HG02759 (cell line): ENCODE results near the gene KDM4B.
A peak's percentile ranks its signal among the peaks of the same experiment; 100 is the strongest.
"Not testable (repeated sequence)": the region's sequence is repeated elsewhere in the genome, so short reads cannot be mapped to it uniquely, and the experiment has no call there.

Experiments used
- ATAC-seq: cut with Tn5 transposase; IDR thresholded peaks from one replicate; pipeline ENCODE4 v1.9.1; 2021; ENCODE audit warnings: mild to moderate bottlenecking, moderate library complexity; ENCODE audit not compliant: unreplicated experiment

Gene KDM4B

DNA sequence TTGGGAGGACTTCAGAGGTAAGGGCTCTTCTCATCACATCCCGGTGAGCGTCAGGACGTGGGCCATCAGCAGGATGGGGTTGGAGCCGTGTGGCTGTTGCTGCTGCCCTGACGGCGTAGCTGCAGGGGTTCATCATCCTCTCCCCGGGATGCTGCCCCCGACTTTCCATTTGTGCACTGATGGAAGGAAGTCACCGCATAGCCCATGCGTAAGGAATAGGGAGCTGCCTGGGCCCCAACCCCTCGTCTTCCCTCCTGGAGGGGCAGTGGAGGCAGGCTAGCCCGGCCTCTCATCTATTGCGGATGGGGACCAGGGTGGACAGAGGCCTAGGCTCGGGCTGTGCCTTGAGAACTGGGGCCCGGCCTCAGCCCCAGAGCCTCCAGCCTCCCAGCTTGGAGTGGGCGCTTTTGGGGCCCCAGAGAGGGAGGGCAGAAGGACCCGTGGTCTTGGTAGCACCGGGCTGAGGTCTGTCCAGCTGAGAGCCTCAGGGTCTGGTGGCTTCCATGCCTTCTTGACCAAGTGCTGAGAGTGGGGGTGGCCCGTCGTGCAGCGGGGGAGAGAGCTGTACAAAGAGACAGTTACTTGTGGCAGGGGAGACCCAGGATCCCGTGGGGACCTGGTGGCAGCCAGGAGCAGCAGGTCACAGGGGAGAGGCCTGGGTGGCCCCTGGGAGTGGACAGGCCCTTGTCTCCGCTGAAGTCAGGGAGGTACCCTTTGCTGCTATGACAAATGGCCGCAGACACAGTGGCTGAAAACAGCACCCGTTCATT, 44.0 kb downstream of the KDM4B start:
- no peak for ATAC-seq

GRCh38 chr19:5013761-5014160, 44.8 kb downstream of the KDM4B start:
- no peak for ATAC-seq

- no peak for ATAC-seq
Observed at GRCh38 chr19:5014941-5015340, 46.0 kb downstream of the KDM4B start.

DNA sequence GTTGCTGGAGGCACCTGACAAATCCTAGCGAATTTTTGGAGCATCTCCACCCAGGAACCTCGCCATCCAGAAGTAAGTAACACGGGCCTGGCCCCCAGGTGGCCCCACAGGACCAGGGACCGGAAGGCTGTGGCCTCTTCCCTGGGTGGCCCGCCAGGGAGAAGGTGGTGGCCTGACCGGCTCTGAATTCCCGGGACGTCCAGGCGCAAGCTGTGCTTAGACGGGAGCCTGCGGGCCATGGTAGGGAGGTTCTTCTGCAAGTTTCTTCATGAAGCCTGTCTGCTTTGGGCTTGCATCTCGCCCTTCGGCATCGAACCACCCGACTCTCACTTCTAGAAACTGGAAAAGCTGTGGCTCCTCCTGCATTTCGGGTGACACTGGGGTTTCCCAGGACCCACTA, 47.4 kb downstream of the KDM4B start:
- ATAC-seq: no peak

GRCh38 chr19:5016781-5017180, 47.9 kb downstream of the KDM4B start:
- no peak for ATAC-seq

- ATAC-seq: no peak
Observed at GRCh38 chr19:5017235-5017634, 48.3 kb downstream of the KDM4B start.

GRCh38 chr19:5018224-5019015, 49.5 kb downstream of the KDM4B start:
- no peak for ATAC-seq

- ATAC-seq: no peak
Observed at GRCh38 chr19:5020368-5020767, 51.5 kb downstream of the KDM4B start.

- no peak for ATAC-seq
Observed at GRCh38 chr19:5021046-5021445, 52.1 kb downstream of the KDM4B start.

- ATAC-seq: no peak
Observed at GRCh38 chr19:5022066-5022860, 53.4 kb downstream of the KDM4B start.

DNA sequence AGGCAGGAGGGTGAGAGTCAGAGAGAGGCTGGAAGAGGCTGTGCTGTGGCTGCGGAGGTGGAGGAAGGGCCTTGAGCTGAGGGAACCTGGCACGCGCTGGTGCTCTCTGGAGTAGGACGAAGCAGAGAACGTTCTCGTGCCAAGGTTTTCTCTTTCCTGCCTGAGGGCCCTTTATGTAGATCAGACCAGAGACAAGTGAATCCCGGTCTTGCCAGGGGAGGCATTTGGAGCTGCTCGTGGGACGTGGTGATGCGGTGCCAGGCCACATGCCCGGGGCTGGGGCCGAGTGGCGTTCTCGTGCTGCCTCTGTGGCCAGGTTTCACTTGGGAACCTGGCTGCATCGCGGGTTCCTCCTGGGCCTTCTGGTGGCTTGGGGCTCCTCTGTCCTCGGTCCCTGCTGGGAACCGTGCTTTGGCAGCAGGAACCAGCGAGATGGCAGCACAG, 54.2 kb downstream of the KDM4B start:
- no peak for ATAC-seq

GRCh38 chr19:5024282-5024681, 55.4 kb downstream of the KDM4B start:
- no peak for ATAC-seq

DNA sequence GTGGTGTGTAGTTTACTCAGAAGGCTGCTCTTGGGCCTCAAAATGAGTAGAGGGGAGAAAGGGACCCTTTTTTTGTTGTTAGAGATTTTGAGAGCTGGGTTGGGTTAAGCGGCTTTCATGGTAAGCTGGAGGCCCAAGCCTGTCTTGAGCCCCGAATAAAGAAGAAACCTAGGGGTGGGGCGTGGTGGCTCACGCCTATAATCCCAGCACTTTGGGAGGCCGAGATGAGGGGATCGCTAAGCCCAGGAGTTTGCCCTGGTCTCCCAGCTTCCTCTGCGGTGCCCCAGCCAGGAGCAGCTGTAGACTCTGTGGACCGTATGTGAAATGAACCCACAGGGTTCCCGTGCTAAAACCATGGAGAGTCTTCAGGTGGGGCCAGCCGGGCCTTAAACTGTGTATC, 56.1 kb downstream of the KDM4B start:
- ATAC-seq: no peak

DNA sequence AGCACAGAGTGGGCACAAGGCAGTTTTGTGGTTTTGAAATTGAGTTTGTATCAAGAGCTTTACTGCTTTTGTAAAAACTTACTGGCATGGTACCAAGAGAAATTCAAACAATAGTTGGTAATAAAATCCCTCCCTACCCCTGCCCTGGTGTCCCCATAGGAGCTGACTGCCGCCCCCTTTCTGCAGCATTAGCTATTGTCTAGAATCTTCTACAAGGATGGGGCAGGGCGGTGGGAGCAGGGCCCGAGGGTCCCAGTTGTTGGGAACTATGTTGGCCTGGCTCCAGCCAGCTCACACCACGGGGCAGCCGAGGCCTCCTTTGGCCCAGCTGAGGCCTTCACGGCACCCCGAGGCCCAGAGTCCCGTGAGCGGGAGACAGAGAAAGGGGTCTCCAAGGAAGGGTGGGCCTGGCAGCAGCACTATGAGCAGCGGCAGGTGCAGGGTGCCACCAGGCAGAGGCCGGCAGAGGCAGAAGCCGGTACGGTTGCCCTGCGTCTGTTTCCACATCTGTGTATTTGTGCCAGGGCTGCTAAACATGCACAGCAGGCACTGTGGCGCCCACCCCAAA, 57.9 kb downstream of the KDM4B start:
- ATAC-seq: no peak

GRCh38 chr19:5028229-5028886, 59.4 kb downstream of the KDM4B start:
- no peak for ATAC-seq

GRCh38 chr19:5029596-5029995, 60.7 kb downstream of the KDM4B start:
- not testable (repeated sequence) for ATAC-seq

DNA sequence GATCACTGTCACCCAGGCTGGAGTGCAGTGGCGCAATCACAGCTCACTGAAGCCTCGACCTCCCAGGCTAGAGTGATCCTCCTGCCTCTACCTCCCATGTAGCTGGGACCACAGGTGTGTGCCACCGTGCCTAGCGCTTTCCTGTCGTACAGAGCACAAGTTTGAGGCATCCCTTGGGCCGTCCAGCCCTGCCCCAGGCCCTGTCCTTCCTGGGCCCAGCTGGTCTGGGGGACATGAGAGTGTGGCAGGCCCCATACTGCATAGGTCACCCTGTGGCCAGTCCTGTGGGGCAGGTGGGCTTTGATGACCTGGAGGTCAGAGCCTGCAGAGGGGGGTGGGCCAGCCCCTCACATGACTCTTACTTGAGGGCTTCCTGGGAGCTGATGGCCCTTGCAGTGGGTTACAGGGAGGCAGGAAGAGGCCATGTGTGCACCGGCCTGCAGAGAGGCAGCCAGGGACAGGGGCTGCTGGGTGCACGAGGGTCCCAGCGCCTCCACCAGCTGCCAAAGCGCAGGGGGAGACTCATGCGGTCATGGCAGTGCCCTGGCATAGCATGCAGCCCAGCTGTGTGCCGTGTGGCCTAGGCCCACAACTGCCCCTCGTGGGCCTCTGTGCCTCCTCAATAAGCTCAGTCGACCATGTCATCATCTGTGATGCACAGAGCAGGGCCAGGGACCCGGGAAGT, 61.4 kb downstream of the KDM4B start:
- no peak for ATAC-seq

GRCh38 chr19:5030822-5031221, 61.9 kb downstream of the KDM4B start:
- ATAC-seq: no peak

- ATAC-seq: peak; percentile 65
Observed at GRCh38 chr19:5031231-5032100, 62.6 kb downstream of the KDM4B start.
